ENCODE results near the gene DAB2. TPM values are rescaled to one million over a fixed set of nuclear protein-coding genes. Genes with fewer than 3 reads are reported as not detected.

Gene DAB2
- total and polyA plus RNA-seq, 2 of the 8 experiments (the other 6 are each of a cell fraction or from before 2014, with no cell fraction given): 2.6 to 4.9 TPM

DNA sequence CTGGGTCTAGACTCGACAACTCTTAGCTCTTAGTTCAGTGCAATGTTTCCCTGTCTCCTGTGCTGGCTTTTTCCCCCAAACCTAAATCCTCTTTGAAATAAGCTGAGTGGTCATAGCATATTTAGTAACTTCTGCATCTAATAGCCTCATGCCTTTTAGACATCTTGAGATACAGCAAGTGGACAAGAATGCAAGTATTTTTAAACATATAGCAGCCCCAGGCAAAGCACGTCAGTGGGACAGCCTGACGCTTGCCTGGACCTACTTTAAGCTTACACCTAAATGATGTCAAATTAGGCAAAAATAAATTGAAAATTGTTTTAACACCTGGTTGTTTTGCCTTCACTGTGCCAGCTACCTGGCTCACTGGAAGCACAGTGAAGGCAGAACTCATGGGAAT lies 68.5 kb downstream of the DAB2 start:
- H2BK20ac ChIP-seq (ENCODE audit: low read length): no peak overlapping the region
- POLR2A ChIA-PET (ENCODE audit: partially characterized antibody): no interaction called here
- no peaks in the 10 kb centered on the region for H3K36me3 ChIP-seq (ENCODE audit: control insufficient read depth in 2 of 4, insufficient read depth in 4 of 4, low read length in 3 of 4)
- H2BK12ac ChIP-seq (ENCODE audit: low read depth, low read length): no peak overlapping the region
- no peak overlapping the region for H2BK120ac ChIP-seq (replicated peaks; ENCODE audit: low read depth, low read length)
- H4K91ac ChIP-seq (replicated peaks; ENCODE audit: insufficient read length, low read length): no peak overlapping the region
- H2AFZ ChIP-seq (ENCODE audit: low read length): no peak overlapping the region
- H3K9me3 ChIP-seq (ENCODE audit: insufficient read depth in 2 of 2, low read depth in 1 of 2, low read length in 1 of 2): peaks cover 0 to 3% of the 10 kb centered on the region in 2 experiments; a peak in 1 of 4 replicates
- H3K27ac ChIP-seq (ENCODE audit: low read depth, low read length): no peak overlapping the region
- no peak overlapping the region for H2AK5ac ChIP-seq (ENCODE audit: low read depth, low read length)
- CTCF ChIA-PET (ENCODE audit: partially characterized antibody): interaction anchor here (0.6 to 2.5 kb wide), 4 partner anchors 20 to 1149 kb away, joined by 3 to 9 read pairs (median 3); no protein-coding TSS in a partner anchor
- no peaks in the 10 kb centered on the region for H4K20me1 ChIP-seq (replicated peaks in 1 of 2; ENCODE audit: control insufficient read depth in 1 of 2, insufficient read depth in 2 of 2, low read length in 2 of 2)
- no peak overlapping the region for H4K8ac ChIP-seq (ENCODE audit: extremely low read depth, insufficient read depth, low read length)
- H3K14ac ChIP-seq (ENCODE audit: insufficient read length): no peak overlapping the region
- no peak overlapping the region for H3K23ac ChIP-seq (ENCODE audit: insufficient read length)
- 91% methylated on average over 3 of the region's 3 CpGs; no CpG with 5 or more reads in 1 of the 2 experiments for WGBS, 2 experiments (ENCODE audit: extremely low coverage in 1 of 2, insufficient coverage in 1 of 2, insufficient read length in 1 of 2, insufficient replicate concordance in 2 of 2, low coverage in 1 of 2, low lambda C conversion rate in 2 of 2, missing lambda C conversion rate in 1 of 2)
- H3K4me2 ChIP-seq (ENCODE audit: insufficient read depth in 1 of 2, low read depth in 2 of 2, low read length in 2 of 2): no peak overlapping the region
- no peak overlapping the region for H3K56ac ChIP-seq (replicated peaks; ENCODE audit: insufficient read length, low read depth, low read length)
- no peak for DNase-seq (ENCODE audit: low read depth in 1 of 2, low spot score in 2 of 2)
- H3K23me2 ChIP-seq (ENCODE audit: low read depth, low read length): no peaks in the 10 kb centered on the region
- no peaks in the 10 kb centered on the region for H3K79me2 ChIP-seq (ENCODE audit: control insufficient read depth in 1 of 2, insufficient read depth in 2 of 2, low read length in 2 of 2)
- no peak for FAIRE-seq
- no peaks in the 10 kb centered on the region for H3K4me1 ChIP-seq (replicated peaks in 1 of 4; ENCODE audit: control insufficient read depth in 3 of 4, insufficient read depth in 4 of 4, low read length in 3 of 4)
- no peak overlapping the region for H2BK5ac ChIP-seq (ENCODE audit: low read depth, low read length)
- H3K27me3 ChIP-seq (replicated peaks in 1 of 4; ENCODE audit: control insufficient read depth in 3 of 4, extremely low read depth in 1 of 4, insufficient read depth in 3 of 4, low read length in 3 of 4): no peaks in the 10 kb centered on the region
- H3K79me1 ChIP-seq (ENCODE audit: low read depth, low read length): no peaks in the 10 kb centered on the region
- no peak overlapping the region for H3K4me3 ChIP-seq (ENCODE audit: extremely low read depth in 1 of 4, insufficient read depth in 2 of 4, low read depth in 3 of 4, low read length in 4 of 4)
- H3K9ac ChIP-seq (replicated peaks in 1 of 4; ENCODE audit: extremely low read depth in 1 of 4, low read depth in 3 of 4, low read length in 3 of 4): no peak overlapping the region
- no peak overlapping the region for H2BK15ac ChIP-seq (ENCODE audit: low read length)
- H3K4ac ChIP-seq (replicated peaks; ENCODE audit: insufficient read length, low read depth, low read length): no peak overlapping the region
- no peak overlapping the region for H4K5ac ChIP-seq (ENCODE audit: insufficient read length, low read depth, low read length)
- H3K18ac ChIP-seq (ENCODE audit: extremely low read depth, low read length): no peak overlapping the region
- TF ChIP-seq CHD1 (IDR thresholded peaks at IDR 0.05; ENCODE audit: low read depth, low read length) (no peak), POLR2AphosphoS5 (IDR thresholded peaks at IDR 0.05; ENCODE audit: low read depth, low read length) (no peak), CHD2 (IDR thresholded peaks at IDR 0.05; ENCODE audit: low read length) (no peak), SP1 (IDR thresholded peaks at IDR 0.05; ENCODE audit: low read depth, low read length) (no peak), ZNF274 (IDR thresholded peaks at IDR 0.05; ENCODE audit: borderline replicate concordance, extremely low read depth, low read length) (no peak), SP2 (IDR thresholded peaks at IDR 0.05; ENCODE audit: low read length) (no peak)
- TF ChIP-seq, protein P1, sequence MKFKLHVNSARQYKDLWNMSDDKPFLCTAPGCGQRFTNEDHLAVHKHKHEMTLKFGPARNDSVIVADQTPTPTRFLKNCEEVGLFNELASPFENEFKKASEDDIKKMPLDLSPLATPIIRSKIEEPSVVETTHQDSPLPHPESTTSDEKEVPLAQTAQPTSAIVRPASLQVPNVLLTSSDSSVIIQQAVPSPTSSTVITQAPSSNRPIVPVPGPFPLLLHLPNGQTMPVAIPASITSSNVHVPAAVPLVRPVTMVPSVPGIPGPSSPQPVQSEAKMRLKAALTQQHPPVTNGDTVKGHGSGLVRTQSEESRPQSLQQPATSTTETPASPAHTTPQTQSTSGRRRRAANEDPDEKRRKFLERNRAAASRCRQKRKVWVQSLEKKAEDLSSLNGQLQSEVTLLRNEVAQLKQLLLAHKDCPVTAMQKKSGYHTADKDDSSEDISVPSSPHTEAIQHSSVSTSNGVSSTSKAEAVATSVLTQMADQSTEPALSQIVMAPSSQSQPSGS (IDR thresholded peaks at IDR 0.05; ENCODE audit: low read length): no peak
